ENCODE data around the gene FRMD3.

GRCh38 chr9:83240671-83241070, 297.5 kb downstream of the FRMD3 start:
- no peak for TF ChIP-seq POLR2A (IDR thresholded peaks at IDR 0.05)
- TF ChIP-seq, protein P1, sequence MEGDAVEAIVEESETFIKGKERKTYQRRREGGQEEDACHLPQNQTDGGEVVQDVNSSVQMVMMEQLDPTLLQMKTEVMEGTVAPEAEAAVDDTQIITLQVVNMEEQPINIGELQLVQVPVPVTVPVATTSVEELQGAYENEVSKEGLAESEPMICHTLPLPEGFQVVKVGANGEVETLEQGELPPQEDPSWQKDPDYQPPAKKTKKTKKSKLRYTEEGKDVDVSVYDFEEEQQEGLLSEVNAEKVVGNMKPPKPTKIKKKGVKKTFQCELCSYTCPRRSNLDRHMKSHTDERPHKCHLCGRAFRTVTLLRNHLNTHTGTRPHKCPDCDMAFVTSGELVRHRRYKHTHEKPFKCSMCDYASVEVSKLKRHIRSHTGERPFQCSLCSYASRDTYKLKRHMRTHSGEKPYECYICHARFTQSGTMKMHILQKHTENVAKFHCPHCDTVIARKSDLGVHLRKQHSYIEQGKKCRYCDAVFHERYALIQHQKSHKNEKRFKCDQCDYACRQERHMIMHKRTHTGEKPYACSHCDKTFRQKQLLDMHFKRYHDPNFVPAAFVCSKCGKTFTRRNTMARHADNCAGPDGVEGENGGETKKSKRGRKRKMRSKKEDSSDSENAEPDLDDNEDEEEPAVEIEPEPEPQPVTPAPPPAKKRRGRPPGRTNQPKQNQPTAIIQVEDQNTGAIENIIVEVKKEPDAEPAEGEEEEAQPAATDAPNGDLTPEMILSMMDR (IDR thresholded peaks at IDR 0.05): no peak

Data from body of pancreas (tissue), 4 donors.